ENCODE results near the gene CHGA. TPM values are rescaled to one million over a fixed set of nuclear protein-coding genes. Genes with fewer than 3 reads are reported as not detected.

The CHGA gene
- total RNA-seq, 1 donor: not detected

- Histone ChIP-seq H3K27me3 (ENCODE audit: insufficient read depth, low read length) (peaks cover 8% of the 10 kb centered on the region), H3K79me2 (ENCODE audit: insufficient read depth, low read length) (no peaks in the 10 kb centered on the region), H2AFZ (ENCODE audit: low read length) (no peak overlapping the region), H3K36me3 (ENCODE audit: insufficient read depth, low read length) (no peaks in the 10 kb centered on the region), H3K4me3 (ENCODE audit: insufficient read depth, low read length) (no peak overlapping the region), H3K27ac (ENCODE audit: low read depth, low read length) (no peak overlapping the region), H4K20me1 (ENCODE audit: insufficient read depth, low read length) (no peaks in the 10 kb centered on the region), H3K4me2 (ENCODE audit: insufficient read depth, low read length) (no peak overlapping the region), H3K9me3 (ENCODE audit: low read depth, low read length) (no peaks in the 10 kb centered on the region), H3K4me1 (ENCODE audit: insufficient read depth, low read length) (no peaks in the 10 kb centered on the region)
- no peak for DNase-seq (ENCODE audit: insufficient read length, low spot score, missing footprints)
- no peak for TF ChIP-seq CTCF (IDR thresholded peaks at IDR 0.05; ENCODE audit: extremely low read depth, low read depth, low read length)
Observed at GRCh38 chr14:92917956-92918355, 5.0 kb upstream of the CHGA start.

GRCh38 chr14:92920001-92920400 is 2.9 kb upstream of the CHGA start:
- DNase-seq (ENCODE audit: insufficient read length, low spot score, missing footprints): peak; percentile 58
- H3K9me3 ChIP-seq (ENCODE audit: low read depth, low read length): no peaks in the 10 kb centered on the region
- no peak overlapping the region for H3K27ac ChIP-seq (ENCODE audit: low read depth, low read length)
- H3K79me2 ChIP-seq (ENCODE audit: insufficient read depth, low read length): no peaks in the 10 kb centered on the region
- H3K27me3 ChIP-seq (ENCODE audit: insufficient read depth, low read length): peaks cover 17% of the 10 kb centered on the region
- no peak for TF ChIP-seq CTCF (IDR thresholded peaks at IDR 0.05; ENCODE audit: extremely low read depth, low read depth, low read length)
- H3K36me3 ChIP-seq (ENCODE audit: insufficient read depth, low read length): no peaks in the 10 kb centered on the region
- H3K4me1 ChIP-seq (ENCODE audit: insufficient read depth, low read length): no peaks in the 10 kb centered on the region
- H2AFZ ChIP-seq (ENCODE audit: low read length): no peak overlapping the region
- H3K4me2 ChIP-seq (ENCODE audit: insufficient read depth, low read length): no peak overlapping the region
- no peaks in the 10 kb centered on the region for H4K20me1 ChIP-seq (ENCODE audit: insufficient read depth, low read length)
- no peak overlapping the region for H3K4me3 ChIP-seq (ENCODE audit: insufficient read depth, low read length)

- DNase-seq (ENCODE audit: insufficient read length, low spot score, missing footprints): no peak
- Histone ChIP-seq H4K20me1 (ENCODE audit: insufficient read depth, low read length) (no peaks in the 10 kb centered on the region), H2AFZ (ENCODE audit: low read length) (no peak overlapping the region), H3K4me1 (ENCODE audit: insufficient read depth, low read length) (no peaks in the 10 kb centered on the region), H3K27me3 (ENCODE audit: insufficient read depth, low read length) (peaks cover 27% of the 10 kb centered on the region), H3K27ac (ENCODE audit: low read depth, low read length) (no peak overlapping the region), H3K9me3 (ENCODE audit: low read depth, low read length) (no peaks in the 10 kb centered on the region), H3K4me3 (ENCODE audit: insufficient read depth, low read length) (no peak overlapping the region), H3K36me3 (ENCODE audit: insufficient read depth, low read length) (no peaks in the 10 kb centered on the region), H3K79me2 (ENCODE audit: insufficient read depth, low read length) (no peaks in the 10 kb centered on the region), H3K4me2 (ENCODE audit: insufficient read depth, low read length) (no peak overlapping the region)
- no peak for TF ChIP-seq CTCF (IDR thresholded peaks at IDR 0.05; ENCODE audit: extremely low read depth, low read depth, low read length)
Observed at GRCh38 chr14:92922155-92922735, 705 bp upstream of the CHGA start.

- peaks cover 32% of the 10 kb centered on the region for H3K27me3 ChIP-seq (ENCODE audit: insufficient read depth, low read length)
- no peaks in the 10 kb centered on the region for H3K9me3 ChIP-seq (ENCODE audit: low read depth, low read length)
- TF ChIP-seq CTCF (IDR thresholded peaks at IDR 0.05; ENCODE audit: extremely low read depth, low read depth, low read length): no peak
- H3K4me3 ChIP-seq (ENCODE audit: insufficient read depth, low read length): no peak overlapping the region
- no peak overlapping the region for H2AFZ ChIP-seq (ENCODE audit: low read length)
- H4K20me1 ChIP-seq (ENCODE audit: insufficient read depth, low read length): no peaks in the 10 kb centered on the region
- no peak overlapping the region for H3K4me2 ChIP-seq (ENCODE audit: insufficient read depth, low read length)
- H3K27ac ChIP-seq (ENCODE audit: low read depth, low read length): no peak overlapping the region
- no peaks in the 10 kb centered on the region for H3K36me3 ChIP-seq (ENCODE audit: insufficient read depth, low read length)
- H3K4me1 ChIP-seq (ENCODE audit: insufficient read depth, low read length): no peaks in the 10 kb centered on the region
- peak; percentile 65 for DNase-seq (ENCODE audit: insufficient read length, low spot score, missing footprints)
- no peaks in the 10 kb centered on the region for H3K79me2 ChIP-seq (ENCODE audit: insufficient read depth, low read length)
Observed at GRCh38 chr14:92923744-92924103, 774 bp downstream of the CHGA start.

Measured in osteoblast (primary cell).